HCT116 (cell line): ENCODE data around the gene SPEF1. TPM values are rescaled to one million over a fixed set of nuclear protein-coding genes. Genes with fewer than 3 reads are reported as not detected.

Experiments
- ATAC-seq: fragments of 200-7000 bp; cut with Tn5 transposase; 2 replicates; pipeline ENCODE4 v1.9.1; 2020; ENCODE audit warnings: mild to moderate bottlenecking, moderate library complexity
- BruUV-seq: library from RNA; stranded (reverse); fragments of 400-500 nt; replicated peaks from 2 replicates; lab custom pipeline; 2021; lab: Mats Ljungman, UMichigan
- CTCF ChIA-PET: fragments of 300-600 bp; sonication (Branson Sonifier 250); formaldehyde crosslinking; loops from one replicate; lab custom pipeline; 2021; ENCODE audit warnings: antibody characterized with exemption; lab: Charles Lee
- POLR2A ChIA-PET: fragments of 300-600, 350-600 bp; sonication (Branson Sonifier 250); formaldehyde crosslinking; loops from one replicate; lab custom pipeline; 2021; ENCODE audit warnings: antibody characterized with exemption; lab: Charles Lee
- RAD21 ChIA-PET, 2 experiments: fragments of 300-600 bp; sonication (Branson Sonifier 250); formaldehyde crosslinking; loops; one replicate each; lab custom pipeline; 2023; ENCODE audit warnings: low total read pairs in 2 of 2; ENCODE audit not compliant: uncharacterized antibody in 2 of 2, unreplicated experiment in 2 of 2, low non-redundant PET in 1 of 2; lab: Charles Lee
- DNase-seq: peaks from one replicate; pipeline ENCODE4 v3.0.0-alpha.2; 2010; ENCODE audit warnings: low read depth, low spot score
- H2AFZ ChIP-seq: fragments of 200-600 bp; shearing (Covaris generic), sonication (generic); 2 replicates; pipeline ENCODE4 v1.6.1; 2017; ENCODE audit warnings: low read depth, mixed run types, mixed read lengths, antibody characterized with exemption, low read length; ENCODE audit not compliant: poor library complexity, severe bottlenecking
- H3K27ac ChIP-seq: 2 replicates; pipeline ENCODE4 v1.5.1; 2012; ENCODE audit warnings: low read depth, low read length
- H3K27me3 ChIP-seq: fragments of 200-600 bp; sonication (generic); 2 replicates; pipeline ENCODE4 v1.6.1; 2016; ENCODE audit warnings: mixed run types, low read length, mixed read lengths; ENCODE audit not compliant: insufficient read depth
- H3K36me3 ChIP-seq, 2 experiments: fragments of 200-500 bp in 1 of 2; fragments of 200-600 bp in 1 of 2; sonication (Bioruptor generic) in 1 of 2; sonication (generic) in 1 of 2; 2 replicates each; pipeline versions ENCODE4 v1.5.1 to v1.6.1; 2014 to 2016; ENCODE audit warnings: low read length in 2 of 2, inconsistent platforms in 1 of 2, mixed read lengths in 1 of 2, mixed run types in 1 of 2; ENCODE audit not compliant: insufficient read depth in 2 of 2, control insufficient read depth in 1 of 2
- H3K4me1 ChIP-seq, 2 experiments: fragments of 200-600 bp in 1 of 2; sonication (generic) in 1 of 2; 2 replicates each; pipeline versions ENCODE4 v1.5.1 to v1.6.1; 2012 to 2017; ENCODE audit warnings: low read length in 2 of 2, inconsistent platforms in 1 of 2, mild to moderate bottlenecking in 1 of 2, mixed read lengths in 1 of 2, mixed run types in 1 of 2, moderate library complexity in 1 of 2; ENCODE audit not compliant: insufficient read depth in 2 of 2, control insufficient read depth in 1 of 2
- H3K4me2 ChIP-seq: fragments of 200-600 bp; sonication (generic); 2 replicates; pipeline ENCODE4 v1.6.1; 2017; ENCODE audit warnings: mixed run types, low read length, mixed read lengths
- H3K4me3 ChIP-seq, 2 experiments: fragments of 200-600 bp in 1 of 2; sonication (generic) in 1 of 2; replicated peaks in 1 of 2; 2 replicates each; pipeline ENCODE4 v1.5.1; 2011 to 2016; ENCODE audit warnings: low read length in 2 of 2, control low read depth in 1 of 2, low read depth in 1 of 2, mild to moderate bottlenecking in 1 of 2, mixed read lengths in 1 of 2, mixed run types in 1 of 2
- H3K79me2 ChIP-seq: fragments of 200-600 bp; sonication (generic); 2 replicates; pipeline ENCODE4 v1.6.1; 2017; ENCODE audit warnings: mild to moderate bottlenecking, mixed run types, low read length, moderate library complexity, mixed read lengths; ENCODE audit not compliant: insufficient read depth
- H3K9ac ChIP-seq: fragments of 200-600 bp; sonication (generic); 2 replicates; pipeline ENCODE4 v1.6.1; 2016; ENCODE audit warnings: low read length, mixed read lengths
- H3K9me2 ChIP-seq: fragments of 200-600 bp; sonication (generic), shearing (Covaris generic); 2 replicates; pipeline ENCODE4 v1.6.1; 2017; ENCODE audit warnings: mixed run types, mild to moderate bottlenecking, moderate library complexity; ENCODE audit not compliant: insufficient read depth
- H3K9me3 ChIP-seq, 2 experiments: fragments of 200-500 bp in 1 of 2; fragments of 200-600 bp in 1 of 2; sonication (Bioruptor generic) in 1 of 2; sonication (generic) in 1 of 2; 2 replicates each; pipeline ENCODE4 v1.6.1; 2014 to 2017; ENCODE audit warnings: low read length in 2 of 2, mixed read lengths in 2 of 2, inconsistent platforms in 1 of 2, low read depth in 1 of 2, mild to moderate bottlenecking in 1 of 2, mixed run types in 1 of 2, moderate library complexity in 1 of 2; ENCODE audit not compliant: control insufficient read depth in 1 of 2, insufficient read depth in 1 of 2
- H4K20me1 ChIP-seq: fragments of 200-600 bp; sonication (generic), shearing (Covaris generic); 2 replicates; pipeline ENCODE4 v1.6.1; 2017; ENCODE audit warnings: mixed run types, mild to moderate bottlenecking, moderate library complexity; ENCODE audit not compliant: insufficient read depth
- ATF3 ChIP-seq: IDR thresholded peaks from 2 replicates; pipeline ENCODE4 v1.6.1; 2012
- CBX3 ChIP-seq: IDR thresholded peaks from 2 replicates; pipeline ENCODE4 v1.6.1; 2012; ENCODE audit warnings: low read depth
- CTCF ChIP-seq, 3 experiments: fragments of 200-600 bp in 1 of 3; sonication (generic) in 1 of 3; IDR thresholded peaks in 2 of 3; conservative IDR thresholded peaks in 1 of 3; 2 replicates each; pipeline ENCODE4 v1.5.1; 2012 to 2017; ENCODE audit warnings: low read depth in 2 of 3, low read length in 2 of 3, antibody characterized with exemption in 1 of 3, borderline replicate concordance in 1 of 3, control low read depth in 1 of 3, mild to moderate bottlenecking in 1 of 3, mixed read lengths in 1 of 3, mixed run types in 1 of 3, moderate library complexity in 1 of 3; ENCODE audit not compliant: insufficient read depth in 1 of 3
- ELF1 ChIP-seq: IDR thresholded peaks from 2 replicates; pipeline ENCODE4 v1.6.1; 2012; ENCODE audit warnings: low read depth, borderline replicate concordance
- EZH2phosphoT487 ChIP-seq: fragments of 200-600 bp; IDR thresholded peaks from 2 replicates; pipeline ENCODE4 v1.6.1; 2018; ENCODE audit warnings: antibody characterized with exemption, borderline replicate concordance
- FOSL1 ChIP-seq: IDR thresholded peaks from 2 replicates; pipeline ENCODE4 v1.6.1; 2012; ENCODE audit warnings: low read depth
- JUND ChIP-seq: IDR thresholded peaks from 2 replicates; pipeline ENCODE4 v1.6.1; 2012
- MAX ChIP-seq: IDR thresholded peaks from 2 replicates; pipeline ENCODE4 v1.6.1; 2012
- POLR2A ChIP-seq: IDR thresholded peaks from 2 replicates; pipeline ENCODE4 v1.7.0; 2011; ENCODE audit warnings: borderline replicate concordance; ENCODE audit not compliant: insufficient read depth, insufficient read length; ENCODE audit errors: extremely low read depth
- POLR2AphosphoS5 ChIP-seq: IDR thresholded peaks from 2 replicates; pipeline ENCODE4 v1.6.1; 2011; ENCODE audit warnings: mild to moderate bottlenecking, low read depth, low read length, moderate library complexity
- RAD21 ChIP-seq: IDR thresholded peaks from 2 replicates; pipeline ENCODE4 v1.6.1; 2012; ENCODE audit warnings: low read depth, mild to moderate bottlenecking
- REST ChIP-seq: IDR thresholded peaks from 2 replicates; pipeline ENCODE4 v1.6.1; 2012; ENCODE audit warnings: low read depth
- SIN3A ChIP-seq: IDR thresholded peaks from 2 replicates; pipeline ENCODE4 v1.6.1; 2012; ENCODE audit warnings: low read depth
- SP1 ChIP-seq: IDR thresholded peaks from 2 replicates; pipeline ENCODE4 v1.6.1; 2012; ENCODE audit warnings: low read depth
- SRF ChIP-seq: IDR thresholded peaks from 2 replicates; pipeline ENCODE4 v1.6.1; 2012; ENCODE audit warnings: low read depth
- TCF7L2 ChIP-seq: IDR thresholded peaks from 2 replicates; pipeline ENCODE4 v1.7.0; 2011; ENCODE audit warnings: borderline replicate concordance, inconsistent platforms; ENCODE audit not compliant: insufficient read depth, insufficient read length; ENCODE audit errors: extremely low read depth
- ZNF274 ChIP-seq: fragments of 200-500 bp; sonication (Bioruptor generic); IDR thresholded peaks from 2 replicates; pipeline ENCODE4 v1.6.1; 2014; ENCODE audit warnings: mild to moderate bottlenecking, low read depth, low read length, inconsistent platforms
- intact Hi-C: fragments of 100-400 bp; cut with micrococcal nuclease; formaldehyde crosslinking; loops from 2 replicates; pipeline ENCODE4 v1.10.0; 2022
- total RNA-seq: library from RNA; stranded (reverse); gene quantifications from one replicate; pipeline ENCODE4 v1.2.1, GENCODE V29; 2021; ENCODE audit not compliant: unreplicated experiment

Gene SPEF1
- total RNA-seq, 1 experiment from 2014 or later, result 0.93 TPM

- Histone ChIP-seq H3K9me3 (no peaks in the 10 kb centered on the region), H3K27ac (no peak overlapping the region), H2AFZ (no peak overlapping the region), H3K4me1 (peaks cover 0 to 3% of the 10 kb centered on the region in 2 experiments; a peak in 1 of 4 replicates), H3K4me3 (no peak overlapping the region), H3K79me2 (peaks cover 14% of the 10 kb centered on the region), H4K20me1 (no peaks in the 10 kb centered on the region), H3K36me3 (peaks cover 9 to 38% of the 10 kb centered on the region in 2 experiments; a peak in 3 of 4 replicates), H3K27me3 (no peaks in the 10 kb centered on the region), H3K9me2 (no peaks in the 10 kb centered on the region), H3K9ac (no peak overlapping the region), H3K4me2 (no peak overlapping the region)
- no peak for DNase-seq
- no peak for TF ChIP-seq REST
- TF ChIP-seq RAD21, result no peak
- TF ChIP-seq CTCF (IDR thresholded peaks at IDR 0.05 in 2 of 3, conservative IDR thresholded peaks at IDR 0.05 in 1 of 3; ENCODE audit: borderline replicate concordance in 1 of 3, insufficient read depth in 1 of 3, low read depth in 2 of 3, low read length in 2 of 3), result no peak
- no peak for TF ChIP-seq MAX
- TF ChIP-seq POLR2AphosphoS5, result no peak
- TF ChIP-seq SIN3A, result no peak
- TF ChIP-seq POLR2A, result no peak
- no peak for TF ChIP-seq EZH2phosphoT487
- TF ChIP-seq ATF3, result no peak
- TF ChIP-seq SP1, result no peak
- TF ChIP-seq CBX3, result no peak
- no peak for TF ChIP-seq ELF1
- no peak for TF ChIP-seq SRF
- TF ChIP-seq TCF7L2, result no peak
- TF ChIP-seq ZNF274, result no peak
- TF ChIP-seq FOSL1, result no peak
- no peak for TF ChIP-seq JUND
- ATAC-seq, result no peak
- ChIA-PET CTCF (interaction anchor here (1.2 to 1.6 kb wide), 3 partner anchors 10 to 12 kb away, joined by 3 to 6 read pairs (median 4); partner anchors contain the start of gene ADISSP), RAD21 (no interaction called here), POLR2A (interaction anchor here (1.3 kb wide), 1 partner anchor 10 kb away, joined by 3 read pairs; the partner anchor contains the start of gene ADISSP)
- BruUV-seq, result no TSS peak
- intact Hi-C loops, result no loop called here
These were observed 24.0 kb downstream of the SPEF1 start for GRCh38 chr20:3757268-3757667.
